Neural progenitor cell (in vitro differentiated cells): ENCODE results near the gene NTM. TPM values are rescaled to one million over a fixed set of nuclear protein-coding genes. Genes with fewer than 3 reads are reported as not detected.

Source experiments
- DNase-seq: peaks from one replicate; pipeline ENCODE4 v3.0.0-alpha.2; 2016; ENCODE audit warnings: low spot score
- H2AFZ ChIP-seq: fragments of 200-600 bp; sonication (generic); replicated peaks from 2 replicates; pipeline ENCODE4 v1.6.1; 2016; ENCODE audit warnings: antibody characterized with exemption
- H3F3A ChIP-seq: fragments of 200-600 bp; sonication (generic); 2 replicates; pipeline ENCODE4 v1.6.1; 2016; ENCODE audit warnings: antibody characterized with exemption, low read depth
- H3K27ac ChIP-seq: fragments of 200-600 bp; sonication (generic); 2 replicates; pipeline ENCODE4 v1.5.1; 2016; ENCODE audit warnings: mild to moderate bottlenecking
- H3K27me3 ChIP-seq: fragments of 200-600 bp; sonication (generic); 2 replicates; pipeline ENCODE4 v1.6.1; 2016; ENCODE audit warnings: mild to moderate bottlenecking, moderate library complexity
- H3K36me3 ChIP-seq: fragments of 200-600 bp; sonication (generic); 2 replicates; pipeline ENCODE4 v1.5.1; 2016
- H3K4me1 ChIP-seq: fragments of 200-600 bp; sonication (generic); 2 replicates; pipeline ENCODE4 v1.6.1; 2016; ENCODE audit warnings: mixed run types
- H3K4me2 ChIP-seq: fragments of 200-600 bp; sonication (generic); 2 replicates; pipeline ENCODE4 v1.6.1; 2016
- H3K4me3 ChIP-seq: fragments of 200-600 bp; sonication (generic); 2 replicates; pipeline ENCODE4 v1.5.1; 2016
- H3K79me2 ChIP-seq: fragments of 200-600 bp; sonication (generic); 2 replicates; pipeline ENCODE4 v1.6.1; 2016; ENCODE audit warnings: low read depth
- H3K9ac ChIP-seq: fragments of 200-600 bp; sonication (generic); 2 replicates; pipeline ENCODE4 v1.6.1; 2016
- H3K9me3 ChIP-seq: fragments of 200-600 bp; sonication (generic); 2 replicates; pipeline ENCODE4 v1.5.1; 2016; ENCODE audit warnings: low read depth
- H4K20me1 ChIP-seq: fragments of 200-600 bp; sonication (generic); 2 replicates; pipeline ENCODE4 v1.6.1; 2016; ENCODE audit warnings: low read depth
- H3K27ac Mint-ChIP-seq: 3 replicates; pipeline ENCODE4 v1.8.0; 2021; ENCODE audit warnings: mixed read lengths
- H3K27me3 Mint-ChIP-seq: 2 replicates; pipeline ENCODE4 v1.8.0; 2022; ENCODE audit warnings: low read depth, mild to moderate bottlenecking, inconsistent platforms, moderate library complexity, mixed read lengths; ENCODE audit not compliant: insufficient read depth
- H3K36me3 Mint-ChIP-seq: 3 replicates; pipeline ENCODE4 v1.8.0; 2021; ENCODE audit warnings: mixed read lengths
- H3K4me1 Mint-ChIP-seq: 3 replicates; pipeline ENCODE4 v1.8.0; 2021; ENCODE audit warnings: mixed read lengths
- H3K4me3 Mint-ChIP-seq: 3 replicates; pipeline ENCODE4 v1.8.0; 2021; ENCODE audit warnings: mild to moderate bottlenecking, moderate library complexity, mixed read lengths
- H3K9me3 Mint-ChIP-seq: 3 replicates; pipeline ENCODE4 v1.8.0; 2020; ENCODE audit warnings: mixed read lengths
- EZH2 ChIP-seq: fragments of 200-600 bp; sonication (generic); IDR thresholded peaks from 2 replicates; pipeline ENCODE4 v1.6.1; 2017; ENCODE audit warnings: antibody characterized with exemption, mild to moderate bottlenecking, moderate library complexity
- EZH2phosphoT487 ChIP-seq: fragments of 200-600 bp; sonication (generic); IDR thresholded peaks from 2 replicates; pipeline ENCODE4 v1.6.1; 2017; ENCODE audit warnings: antibody characterized with exemption
- total RNA-seq: library from RNA; depleted of rRNA; stranded (reverse); fragments of >200 nt; gene quantifications from 2 replicates; pipeline ENCODE4 v1.2.3, GENCODE V29; 2015; ENCODE audit warnings: low replicate concordance
- TF ChIP-seq, protein P1 (sequence below): fragments of 200-600 bp; sonication (generic); IDR thresholded peaks from 2 replicates; pipeline ENCODE4 v1.5.1; 2017; ENCODE audit warnings: antibody characterized with exemption, mild to moderate bottlenecking

The NTM gene
- total RNA-seq, 1 donor from 2014 or later, result 4.3 TPM

DNA sequence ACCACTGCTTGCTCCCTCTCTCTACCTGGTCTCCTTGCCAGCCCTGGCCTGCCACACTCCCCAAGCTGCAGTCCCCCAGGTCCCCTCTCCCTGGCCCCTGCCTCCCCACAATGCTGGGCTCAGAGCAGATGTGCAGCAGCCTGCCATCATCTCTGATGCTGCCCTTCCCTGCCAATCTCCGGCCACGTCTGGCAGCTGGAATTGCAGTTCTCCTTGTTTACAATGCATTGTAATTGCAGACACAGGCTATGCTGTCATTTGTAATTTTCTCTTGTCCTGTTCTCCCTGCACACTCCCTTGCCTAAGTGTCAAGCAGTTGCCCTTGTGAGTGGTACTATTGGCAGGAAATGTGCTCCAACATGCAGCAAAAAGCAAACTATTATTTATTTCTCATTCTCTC lies 222.3 kb downstream of the NTM start:
- no peak overlapping the region for H3K4me3 ChIP-seq
- Mint-ChIP-seq H3K27ac (peak overlapping the region; percentile 39), H3K4me1 (peaks cover 60% of the 10 kb centered on the region), H3K4me3 (no peak overlapping the region), H3K9me3 (no peaks in the 10 kb centered on the region), H3K36me3 (no peaks in the 10 kb centered on the region), H3K27me3 (peaks cover 6% of the 10 kb centered on the region)
- no peak overlapping the region for H3K9ac ChIP-seq
- H3K27me3 ChIP-seq, result no peaks in the 10 kb centered on the region
- H3K36me3 ChIP-seq, result no peaks in the 10 kb centered on the region
- peaks cover 57% of the 10 kb centered on the region for H3K4me1 ChIP-seq
- TF ChIP-seq, protein P1, sequence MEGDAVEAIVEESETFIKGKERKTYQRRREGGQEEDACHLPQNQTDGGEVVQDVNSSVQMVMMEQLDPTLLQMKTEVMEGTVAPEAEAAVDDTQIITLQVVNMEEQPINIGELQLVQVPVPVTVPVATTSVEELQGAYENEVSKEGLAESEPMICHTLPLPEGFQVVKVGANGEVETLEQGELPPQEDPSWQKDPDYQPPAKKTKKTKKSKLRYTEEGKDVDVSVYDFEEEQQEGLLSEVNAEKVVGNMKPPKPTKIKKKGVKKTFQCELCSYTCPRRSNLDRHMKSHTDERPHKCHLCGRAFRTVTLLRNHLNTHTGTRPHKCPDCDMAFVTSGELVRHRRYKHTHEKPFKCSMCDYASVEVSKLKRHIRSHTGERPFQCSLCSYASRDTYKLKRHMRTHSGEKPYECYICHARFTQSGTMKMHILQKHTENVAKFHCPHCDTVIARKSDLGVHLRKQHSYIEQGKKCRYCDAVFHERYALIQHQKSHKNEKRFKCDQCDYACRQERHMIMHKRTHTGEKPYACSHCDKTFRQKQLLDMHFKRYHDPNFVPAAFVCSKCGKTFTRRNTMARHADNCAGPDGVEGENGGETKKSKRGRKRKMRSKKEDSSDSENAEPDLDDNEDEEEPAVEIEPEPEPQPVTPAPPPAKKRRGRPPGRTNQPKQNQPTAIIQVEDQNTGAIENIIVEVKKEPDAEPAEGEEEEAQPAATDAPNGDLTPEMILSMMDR, result no peak
- TF ChIP-seq EZH2phosphoT487 (no peak), EZH2 (no peak)
- H3F3A ChIP-seq, result peaks cover 29% of the 10 kb centered on the region
- H3K27ac ChIP-seq, result no peak overlapping the region
- H2AFZ ChIP-seq, result no peak overlapping the region
- no peaks in the 10 kb centered on the region for H4K20me1 ChIP-seq
- no peaks in the 10 kb centered on the region for H3K79me2 ChIP-seq
- H3K9me3 ChIP-seq, result no peaks in the 10 kb centered on the region
- DNase-seq, result no peak
- H3K4me2 ChIP-seq, result peak overlapping the region; percentile 30

- Histone ChIP-seq H3K4me1 (peaks cover 61% of the 10 kb centered on the region), H3F3A (peaks cover 30% of the 10 kb centered on the region), H4K20me1 (no peaks in the 10 kb centered on the region), H2AFZ (no peak overlapping the region), H3K36me3 (no peaks in the 10 kb centered on the region), H3K9ac (no peak overlapping the region), H3K27ac (no peak overlapping the region), H3K9me3 (no peaks in the 10 kb centered on the region), H3K27me3 (no peaks in the 10 kb centered on the region), H3K79me2 (no peaks in the 10 kb centered on the region), H3K4me3 (no peak overlapping the region), H3K4me2 (peak overlapping the region; percentile 30)
- H3K4me3 Mint-ChIP-seq, result no peak overlapping the region
- H3K27me3 Mint-ChIP-seq, result peaks cover 6% of the 10 kb centered on the region
- H3K27ac Mint-ChIP-seq, result no peak overlapping the region
- H3K4me1 Mint-ChIP-seq, result peaks cover 65% of the 10 kb centered on the region
- TF ChIP-seq EZH2 (no peak), EZH2phosphoT487 (no peak)
- TF ChIP-seq, protein P1, result no peak
- H3K9me3 Mint-ChIP-seq, result no peaks in the 10 kb centered on the region
- peak; percentile 44 for DNase-seq
- no peaks in the 10 kb centered on the region for H3K36me3 Mint-ChIP-seq
Measured at GRCh38 chr11:131593301-131593700, 222.9 kb downstream of the NTM start.

GRCh38 chr11:131595797-131596196 lies 225.4 kb downstream of the NTM start:
- Histone ChIP-seq H3K9me3 (no peaks in the 10 kb centered on the region), H3K36me3 (no peaks in the 10 kb centered on the region), H3K4me3 (no peak overlapping the region), H3K4me2 (no peak overlapping the region), H3K9ac (no peak overlapping the region), H3K27ac (no peak overlapping the region), H3K4me1 (peaks cover 55% of the 10 kb centered on the region), H3F3A (peaks cover 25% of the 10 kb centered on the region), H2AFZ (no peak overlapping the region), H3K27me3 (no peaks in the 10 kb centered on the region), H3K79me2 (no peaks in the 10 kb centered on the region), H4K20me1 (no peaks in the 10 kb centered on the region)
- H3K4me1 Mint-ChIP-seq, result peaks cover 61% of the 10 kb centered on the region
- H3K36me3 Mint-ChIP-seq, result no peaks in the 10 kb centered on the region
- H3K27me3 Mint-ChIP-seq, result peaks cover 6% of the 10 kb centered on the region
- no peak overlapping the region for H3K4me3 Mint-ChIP-seq
- no peak for DNase-seq
- TF ChIP-seq, protein P1, result no peak
- TF ChIP-seq EZH2phosphoT487 (no peak), EZH2 (no peak)
- H3K27ac Mint-ChIP-seq, result no peak overlapping the region
- H3K9me3 Mint-ChIP-seq, result no peaks in the 10 kb centered on the region
